HepG2 (cell line): ENCODE results near the gene NEU4. TPM values are rescaled to one million over a fixed set of nuclear protein-coding genes. Genes with fewer than 3 reads are reported as not detected.
A peak's percentile ranks its signal among the peaks of the same experiment; 100 is the strongest.

Source experiments
- ATAC-seq: fragments of 200-7000 bp; cut with Tn5 transposase; 3 replicates; pipeline ENCODE4 v1.9.1; 2020; ENCODE audit warnings: mild to moderate bottlenecking, moderate library complexity
- BruUV-seq: library from RNA; stranded (reverse); fragments of 400-500 nt; replicated peaks from 2 replicates; lab custom pipeline; 2021; lab: Mats Ljungman, UMichigan
- CTCF ChIA-PET: fragments of 300-600 bp; formaldehyde crosslinking; extraction: SDS; loops from one replicate; lab custom pipeline; 2021; ENCODE audit warnings: low total read pairs, inconsistent platforms, low intra/inter-chr PET ratio; lab: Yijun Ruan, JAX
- POLR2A ChIA-PET: fragments of 350-600 bp; sonication (Branson Sonifier 250); formaldehyde crosslinking; loops from one replicate; lab custom pipeline; 2020; ENCODE audit warnings: antibody characterized with exemption, inconsistent platforms; lab: Yijun Ruan, JAX
- DNase-seq: peaks from one replicate; pipeline ENCODE4 v3.0.0-alpha.2; 2015; ENCODE audit warnings: low spot score
- FAIRE-seq: peaks from 3 replicates; lab custom pipeline; 2011; peaks lifted over from hg19 to GRCh38; lab: Jason Lieb, UNC
- H2AFZ ChIP-seq: one replicate; pipeline ENCODE4 v1.6.1; 2011; ENCODE audit warnings: low read length, inconsistent platforms
- H3K27ac ChIP-seq: fragments of 300-600 bp; 3 replicates; pipeline ENCODE4 v1.8.0; 2011; ENCODE audit warnings: mixed run types, mild to moderate bottlenecking, mixed read lengths, low read length, inconsistent platforms; ENCODE audit not compliant: insufficient read depth; ENCODE audit errors: extremely low read length
- H3K27me3 ChIP-seq, 2 experiments: fragments of 200-600 bp in 1 of 2; 2 replicates in 1 of 2; 3 replicates in 1 of 2; pipeline versions ENCODE4 v1.6.0 to v1.8.0; 2011; ENCODE audit warnings: low read length in 2 of 2, mild to moderate bottlenecking in 2 of 2, moderate library complexity in 2 of 2, inconsistent platforms in 1 of 2; ENCODE audit not compliant: insufficient read depth in 2 of 2, control insufficient read depth in 1 of 2
- H3K36me3 ChIP-seq, 2 experiments: fragments of 200-600 bp in 1 of 2; replicated peaks in 1 of 2; 2 replicates in 1 of 2; 3 replicates in 1 of 2; pipeline versions ENCODE4 v1.5.1 to v1.8.0; 2011; ENCODE audit warnings: low read length in 2 of 2, inconsistent platforms in 1 of 2; ENCODE audit not compliant: insufficient read depth in 2 of 2, control insufficient read depth in 1 of 2
- H3K4me1 ChIP-seq: 2 replicates; pipeline ENCODE4 v1.5.1; 2012; ENCODE audit warnings: low read length, inconsistent platforms; ENCODE audit not compliant: insufficient read depth
- H3K4me2 ChIP-seq: 2 replicates; pipeline ENCODE4 v1.6.0; 2011; ENCODE audit warnings: low read depth, low read length, inconsistent platforms
- H3K4me3 ChIP-seq, 3 experiments: fragments of 200-600 bp in 1 of 3; sonication (generic), shearing (Covaris generic) in 1 of 3; replicated peaks in 1 of 3; 2 replicates each; pipeline ENCODE4 v1.5.1; 2011 to 2016; ENCODE audit warnings: low read length in 3 of 3, inconsistent platforms in 2 of 3, low read depth in 2 of 3, mild to moderate bottlenecking in 2 of 3, control low read depth in 1 of 3, mixed read lengths in 1 of 3; ENCODE audit not compliant: insufficient read depth in 1 of 3
- H3K79me2 ChIP-seq: one replicate; pipeline ENCODE4 v1.6.1; 2011; ENCODE audit warnings: low read length, inconsistent platforms; ENCODE audit not compliant: insufficient read depth
- H3K9ac ChIP-seq: 2 replicates; pipeline ENCODE4 v1.6.0; 2011; ENCODE audit warnings: mild to moderate bottlenecking, low read depth, low read length, inconsistent platforms; ENCODE audit not compliant: insufficient read depth
- H3K9me3 ChIP-seq: 2 replicates; pipeline ENCODE4 v1.5.1; 2012; ENCODE audit warnings: mild to moderate bottlenecking, low read length
- H4K20me1 ChIP-seq: 2 replicates; pipeline ENCODE4 v1.6.0; 2011; ENCODE audit warnings: inconsistent platforms, mild to moderate bottlenecking, low read length, moderate library complexity; ENCODE audit not compliant: insufficient read depth
- ATF7 ChIP-seq, 2 experiments: fragments of 450-650 bp in 1 of 2; sonication (generic) in 1 of 2; formaldehyde crosslinking in 1 of 2; IDR thresholded peaks; 2 replicates each; pipeline versions ENCODE4 v1.4.0 to v1.6.1; 2016 to 2020; ENCODE audit warnings: antibody characterized with exemption in 1 of 2, mild to moderate bottlenecking in 1 of 2, missing genetic modification reagents in 1 of 2
- FOXM1 ChIP-seq: sonication (generic); formaldehyde crosslinking; IDR thresholded peaks from 2 replicates; pipeline ENCODE4 v1.5.0; 2020; ENCODE audit warnings: missing genetic modification reagents
- HDAC2 ChIP-seq: sonication (generic); formaldehyde crosslinking; IDR thresholded peaks from 2 replicates; pipeline ENCODE4 v1.4.0; 2020; ENCODE audit warnings: missing genetic modification reagents
- KDM6A ChIP-seq: IDR thresholded peaks from 2 replicates; pipeline ENCODE4 v1.6.1; 2016; ENCODE audit warnings: low read depth
- KLF9 ChIP-seq: IDR thresholded peaks from 2 replicates; pipeline ENCODE4 v1.6.1; 2016; ENCODE audit warnings: low read depth
- SALL1 ChIP-seq: sonication (generic); formaldehyde crosslinking; IDR thresholded peaks from 2 replicates; pipeline ENCODE4 v1.8.0; 2022; ENCODE audit warnings: mild to moderate bottlenecking, missing genetic modification reagents
- SALL2 ChIP-seq: sonication (generic); formaldehyde crosslinking; IDR thresholded peaks from 2 replicates; pipeline ENCODE4 v1.8.1; 2023; ENCODE audit warnings: mild to moderate bottlenecking, missing genetic modification reagents, inconsistent platforms
- STAG1 ChIP-seq: sonication (generic); formaldehyde crosslinking; IDR thresholded peaks from 2 replicates; pipeline ENCODE4 v1.4.0; 2020; ENCODE audit warnings: missing genetic modification reagents
- ZNF205 ChIP-seq: IDR thresholded peaks from 2 replicates; pipeline ENCODE4 v1.6.1; 2018; ENCODE audit warnings: missing biosample characterization, missing genetic modification reagents
- ZNF30 ChIP-seq: sonication (generic); formaldehyde crosslinking; IDR thresholded peaks from 2 replicates; pipeline ENCODE4 v1.5.0; 2020; ENCODE audit warnings: mild to moderate bottlenecking, missing genetic modification reagents
- WGBS: methylation state at CpG from one replicate; pipeline ENCODE4 v1.1.6; 2017; ENCODE audit warnings: low lambda C conversion rate; 5-methylcytosine and 5-hydroxymethylcytosine counted together
- in situ Hi-C: cut with HindIII; loops from 2 replicates; pipeline ENCODE4 v1.10.0; 2017; ENCODE audit warnings: low pct_unique_long_range_greater_than_20kb; ENCODE audit not compliant: extremely low pct_ligation_motif_present
- intact Hi-C: fragments of 100-400 bp; cut with micrococcal nuclease; formaldehyde crosslinking; loops from one replicate; pipeline ENCODE4 v1.10.0; 2022; ENCODE audit not compliant: unreplicated experiment
- polyA plus RNA-seq, 8 experiments: library from polyadenylated mRNA; depleted of rRNA in 3 of 8; stranded (reverse) in 7 of 8; unstranded in 1 of 8; fragments of >200 nt; fragmentation: Illumina TruSeq in 4 of 8; extraction: Trizol in 4 of 8; gene quantifications; 2 replicates each; pipeline versions ENCODE4 v1.2.1 to v1.2.3, GENCODE V29; 2011 to 2016; ENCODE audit warnings: low read depth in 4 of 8, missing spikeins in 1 of 8, mixed read lengths in 1 of 8; ENCODE audit not compliant: insufficient read depth in 1 of 8
- total RNA-seq, 5 experiments: library from RNA; depleted of rRNA; stranded (reverse); fragments of >200 nt; fragmentation: Illumina TruSeq; extraction: Trizol; gene quantifications; 2 replicates each; pipeline ENCODE4 v1.2.3, GENCODE V29; 2016; ENCODE audit warnings: low read depth in 1 of 5
- TF ChIP-seq, protein P1 (sequence below): IDR thresholded peaks from 2 replicates; pipeline ENCODE4 v1.6.1; 2016; ENCODE audit warnings: low read depth, missing genetic modification reagents, missing compliant biosample characterization

The NEU4 gene
- total and polyA plus RNA-seq, 2 of the 13 experiments (the other 11 are each of a cell fraction or from before 2014, with no cell fraction given): 53.5 to 107 TPM

DNA sequence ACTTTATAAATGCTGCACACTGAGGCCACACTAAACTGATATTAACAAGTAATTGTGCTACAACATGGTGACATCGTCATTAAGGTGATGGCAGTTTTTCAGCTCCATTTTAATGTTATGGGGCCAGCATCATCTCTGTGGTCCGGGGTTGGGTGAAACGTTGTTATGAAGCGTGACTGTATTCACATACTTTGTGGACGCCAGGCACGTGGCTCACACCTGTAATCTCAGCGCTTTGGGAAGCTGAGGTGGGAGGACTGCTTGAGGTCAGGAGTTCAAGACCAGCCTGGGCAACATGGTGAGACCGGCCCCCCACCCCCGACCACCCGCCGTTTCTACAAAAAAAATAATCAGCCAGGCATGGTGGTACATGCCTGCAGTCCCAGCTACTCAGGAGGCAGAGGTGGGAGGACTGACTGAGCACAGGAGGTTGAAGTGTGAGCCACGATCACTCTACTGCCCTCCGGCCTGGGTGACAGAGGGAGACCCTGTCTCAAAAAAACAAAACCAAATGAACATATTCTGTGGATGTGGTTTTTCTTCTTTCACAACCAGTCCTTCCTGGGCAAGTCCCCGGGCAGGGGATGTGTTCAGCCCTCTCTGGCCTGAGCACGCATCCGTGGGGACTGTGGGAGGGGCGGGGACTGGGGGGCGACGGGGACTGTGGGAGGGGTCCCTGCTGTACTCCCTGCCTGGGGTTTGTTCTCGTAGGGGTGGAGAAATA, 45.3 kb upstream of the NEU4 start:
- ATAC-seq (no peak), FAIRE-seq (no peak)
- no peaks in the 10 kb centered on the region; a peak in 1 of 5 replicates for H3K36me3 ChIP-seq
- BruUV-seq: no TSS peak
- no peak for TF ChIP-seq KDM6A (CRISPR knock-in tag)
- no peak for TF ChIP-seq FOXM1 (CRISPR knock-in tag)
- TF ChIP-seq HDAC2 (CRISPR knock-in tag): no peak
- TF ChIP-seq ATF7 (IDR thresholded peaks at IDR 0.05): 0 out of 2 replicates have a peak, but pooled peaks have one; percentile 3
- TF ChIP-seq ATF7 (CRISPR knock-in tag; IDR thresholded peaks at IDR 0.05): no peak
- TF ChIP-seq, all 625 proteins: peak for 1
- Histone ChIP-seq H3K27ac (no peak overlapping the region), H3K9ac (no peak overlapping the region), H3K27me3 (no peaks in the 10 kb centered on the region), H3K4me1 (peaks cover 7% of the 10 kb centered on the region; the same call in 1 of the 2 replicates), H3K4me2 (no peak overlapping the region), H3K9me3 (no peaks in the 10 kb centered on the region), H4K20me1 (no peaks in the 10 kb centered on the region), H3K4me3 (no peak overlapping the region), H3K79me2 (no peaks in the 10 kb centered on the region), H2AFZ (no peak overlapping the region)
- intact Hi-C loops: no loop called here
- WGBS: 89% methylated on average over 20 of the region's 20 CpGs
- ChIA-PET CTCF (no interaction called here), POLR2A (interaction anchor here (0.9 to 5.2 kb wide), 3 partner anchors 9 to 45 kb away, joined by 3 to 37 read pairs (median 6); partner anchors contain the start of gene NEU4)
- in situ Hi-C loops: no loop called here
- DNase-seq: no peak

DNA sequence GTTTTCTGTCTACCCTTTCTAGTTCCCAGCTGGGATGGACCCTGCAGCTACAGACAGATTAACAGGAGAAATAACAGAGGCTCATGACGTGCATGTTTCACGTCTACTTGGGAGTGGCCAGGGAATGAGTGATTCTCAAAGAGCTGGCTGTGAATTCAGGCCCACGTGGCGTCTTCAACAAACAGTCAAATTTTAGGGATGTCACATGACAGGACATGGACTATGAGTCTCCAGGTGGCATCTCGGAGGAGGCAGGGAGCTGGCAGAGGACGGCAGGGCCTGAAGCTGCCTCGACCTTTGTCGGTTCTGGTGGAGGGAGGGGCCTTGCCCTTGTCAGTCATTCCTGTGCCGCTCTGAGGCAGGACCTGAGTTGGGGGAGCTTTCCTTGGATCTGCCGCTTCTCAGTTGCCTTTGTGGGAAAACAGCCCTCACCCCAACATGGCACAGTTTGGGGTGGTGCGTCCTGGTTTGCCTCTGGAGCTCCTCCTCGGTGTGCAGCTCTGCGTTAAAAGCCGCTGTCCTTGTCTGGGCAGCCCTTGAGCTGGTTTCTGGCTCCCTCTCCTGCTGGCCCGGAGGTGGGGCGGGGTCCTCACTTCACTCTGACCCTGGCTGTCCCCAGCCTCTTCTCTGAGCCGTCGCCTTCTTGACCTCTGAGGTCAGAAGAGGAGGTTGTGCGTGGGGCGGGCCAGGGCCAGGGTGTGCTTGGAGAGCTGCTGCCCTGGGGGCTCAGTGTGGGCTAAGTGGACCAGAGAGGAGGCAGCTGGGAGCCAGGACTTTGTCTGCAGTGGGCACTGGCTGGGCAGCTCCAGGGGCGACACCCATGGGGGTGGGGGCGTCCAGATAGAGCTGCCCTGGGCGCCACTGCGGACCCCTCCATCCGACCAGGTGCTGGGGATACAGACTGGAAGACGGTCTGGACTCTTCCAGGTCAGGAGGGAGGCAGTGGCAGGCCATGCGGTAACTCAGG, 44.4 kb upstream of the NEU4 start:
- H3K9ac ChIP-seq: no peak overlapping the region
- ATAC-seq (peak; percentile 25), DNase-seq (no peak), FAIRE-seq (no peak)
- no TSS peak for BruUV-seq
- no peak overlapping the region for H3K4me2 ChIP-seq
- H3K9me3 ChIP-seq: no peaks in the 10 kb centered on the region
- no peak overlapping the region for H3K27ac ChIP-seq
- 76% methylated on average over 27 of the region's 27 CpGs for WGBS
- in situ Hi-C loops (no loop called here), intact Hi-C loops (no loop called here)
- H3K36me3 ChIP-seq: no peaks in the 10 kb centered on the region; a peak in 1 of 5 replicates
- H3K4me3 ChIP-seq: no peak overlapping the region
- no peaks in the 10 kb centered on the region for H3K79me2 ChIP-seq
- ChIA-PET POLR2A (interaction anchor here (0.6 to 5.2 kb wide), 4 partner anchors 8 to 44 kb away, joined by 3 to 37 read pairs (median 4); partner anchors contain the start of gene NEU4), CTCF (no interaction called here)
- no peaks in the 10 kb centered on the region for H3K27me3 ChIP-seq
- no peaks in the 10 kb centered on the region for H4K20me1 ChIP-seq
- H2AFZ ChIP-seq: no peak overlapping the region
- H3K4me1 ChIP-seq: peaks cover 15% of the 10 kb centered on the region
- TF ChIP-seq ZNF30 (no peak), ZNF205 (CRISPR knock-in tag) (no peak), STAG1 (CRISPR knock-in tag) (0 out of 2 replicates have a peak, but pooled peaks have one; percentile 26), KLF9 (CRISPR knock-in tag) (no peak), SALL1 (no peak; the same call in 1 of the 2 replicates), SALL2 (CRISPR knock-in tag) (no peak)
- TF ChIP-seq, protein P1, sequence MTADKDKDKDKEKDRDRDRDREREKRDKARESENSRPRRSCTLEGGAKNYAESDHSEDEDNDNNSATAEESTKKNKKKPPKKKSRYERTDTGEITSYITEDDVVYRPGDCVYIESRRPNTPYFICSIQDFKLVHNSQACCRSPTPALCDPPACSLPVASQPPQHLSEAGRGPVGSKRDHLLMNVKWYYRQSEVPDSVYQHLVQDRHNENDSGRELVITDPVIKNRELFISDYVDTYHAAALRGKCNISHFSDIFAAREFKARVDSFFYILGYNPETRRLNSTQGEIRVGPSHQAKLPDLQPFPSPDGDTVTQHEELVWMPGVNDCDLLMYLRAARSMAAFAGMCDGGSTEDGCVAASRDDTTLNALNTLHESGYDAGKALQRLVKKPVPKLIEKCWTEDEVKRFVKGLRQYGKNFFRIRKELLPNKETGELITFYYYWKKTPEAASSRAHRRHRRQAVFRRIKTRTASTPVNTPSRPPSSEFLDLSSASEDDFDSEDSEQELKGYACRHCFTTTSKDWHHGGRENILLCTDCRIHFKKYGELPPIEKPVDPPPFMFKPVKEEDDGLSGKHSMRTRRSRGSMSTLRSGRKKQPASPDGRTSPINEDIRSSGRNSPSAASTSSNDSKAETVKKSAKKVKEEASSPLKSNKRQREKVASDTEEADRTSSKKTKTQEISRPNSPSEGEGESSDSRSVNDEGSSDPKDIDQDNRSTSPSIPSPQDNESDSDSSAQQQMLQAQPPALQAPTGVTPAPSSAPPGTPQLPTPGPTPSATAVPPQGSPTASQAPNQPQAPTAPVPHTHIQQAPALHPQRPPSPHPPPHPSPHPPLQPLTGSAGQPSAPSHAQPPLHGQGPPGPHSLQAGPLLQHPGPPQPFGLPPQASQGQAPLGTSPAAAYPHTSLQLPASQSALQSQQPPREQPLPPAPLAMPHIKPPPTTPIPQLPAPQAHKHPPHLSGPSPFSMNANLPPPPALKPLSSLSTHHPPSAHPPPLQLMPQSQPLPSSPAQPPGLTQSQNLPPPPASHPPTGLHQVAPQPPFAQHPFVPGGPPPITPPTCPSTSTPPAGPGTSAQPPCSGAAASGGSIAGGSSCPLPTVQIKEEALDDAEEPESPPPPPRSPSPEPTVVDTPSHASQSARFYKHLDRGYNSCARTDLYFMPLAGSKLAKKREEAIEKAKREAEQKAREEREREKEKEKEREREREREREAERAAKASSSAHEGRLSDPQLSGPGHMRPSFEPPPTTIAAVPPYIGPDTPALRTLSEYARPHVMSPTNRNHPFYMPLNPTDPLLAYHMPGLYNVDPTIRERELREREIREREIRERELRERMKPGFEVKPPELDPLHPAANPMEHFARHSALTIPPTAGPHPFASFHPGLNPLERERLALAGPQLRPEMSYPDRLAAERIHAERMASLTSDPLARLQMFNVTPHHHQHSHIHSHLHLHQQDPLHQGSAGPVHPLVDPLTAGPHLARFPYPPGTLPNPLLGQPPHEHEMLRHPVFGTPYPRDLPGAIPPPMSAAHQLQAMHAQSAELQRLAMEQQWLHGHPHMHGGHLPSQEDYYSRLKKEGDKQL (CRISPR knock-in tag): no peak
